C4-2B (cell line): ENCODE measurements around the gene SLCO3A1.

Source experiments
- ZFX ChIP-seq: fragments of 450-650 bp; IDR thresholded peaks from 2 replicates; pipeline ENCODE4 v1.6.1; 2017
- TF ChIP-seq, protein P1 (sequence below): fragments of 450-650 bp; conservative IDR thresholded peaks from 2 replicates; pipeline ENCODE4 v1.5.1; 2017; ENCODE audit warnings: mild to moderate bottlenecking

DNA sequence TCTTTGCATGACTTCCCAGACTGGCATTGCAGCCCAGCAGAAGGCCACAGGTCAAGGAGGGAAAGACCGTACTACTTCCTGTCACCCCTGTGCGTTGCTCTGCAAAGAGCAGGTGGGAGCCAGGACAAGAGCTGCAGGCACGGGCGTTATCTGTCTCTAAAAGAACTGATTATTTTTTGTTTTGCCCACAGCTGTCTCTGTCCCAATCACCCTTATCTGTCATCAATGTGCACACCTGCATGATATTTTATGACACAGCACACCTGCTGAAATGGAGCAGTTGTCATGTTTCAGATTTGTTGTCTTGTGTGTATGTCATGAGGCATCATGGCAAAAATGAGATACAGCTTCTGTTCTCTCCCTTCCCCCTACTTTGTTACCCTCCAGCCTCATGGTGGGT lies 58.8 kb downstream of the SLCO3A1 start:
- TF ChIP-seq, protein P1, sequence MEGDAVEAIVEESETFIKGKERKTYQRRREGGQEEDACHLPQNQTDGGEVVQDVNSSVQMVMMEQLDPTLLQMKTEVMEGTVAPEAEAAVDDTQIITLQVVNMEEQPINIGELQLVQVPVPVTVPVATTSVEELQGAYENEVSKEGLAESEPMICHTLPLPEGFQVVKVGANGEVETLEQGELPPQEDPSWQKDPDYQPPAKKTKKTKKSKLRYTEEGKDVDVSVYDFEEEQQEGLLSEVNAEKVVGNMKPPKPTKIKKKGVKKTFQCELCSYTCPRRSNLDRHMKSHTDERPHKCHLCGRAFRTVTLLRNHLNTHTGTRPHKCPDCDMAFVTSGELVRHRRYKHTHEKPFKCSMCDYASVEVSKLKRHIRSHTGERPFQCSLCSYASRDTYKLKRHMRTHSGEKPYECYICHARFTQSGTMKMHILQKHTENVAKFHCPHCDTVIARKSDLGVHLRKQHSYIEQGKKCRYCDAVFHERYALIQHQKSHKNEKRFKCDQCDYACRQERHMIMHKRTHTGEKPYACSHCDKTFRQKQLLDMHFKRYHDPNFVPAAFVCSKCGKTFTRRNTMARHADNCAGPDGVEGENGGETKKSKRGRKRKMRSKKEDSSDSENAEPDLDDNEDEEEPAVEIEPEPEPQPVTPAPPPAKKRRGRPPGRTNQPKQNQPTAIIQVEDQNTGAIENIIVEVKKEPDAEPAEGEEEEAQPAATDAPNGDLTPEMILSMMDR = no peak
- TF ChIP-seq ZFX = no peak
